SK-N-SH treated with all-trans-retinoic acid at 6 μM for 48 hours (cell line): ENCODE measurements around the gene CBFA2T2.

Experiments
- ATAC-seq: fragments of 200-7000 bp; cut with Tn5 transposase; 3 replicates; pipeline ENCODE4 v1.9.1; 2020; ENCODE audit warnings: mild to moderate bottlenecking, moderate library complexity
- ARNTL ChIP-seq: fragments of 450-650 bp; formaldehyde crosslinking; IDR thresholded peaks from 2 replicates; pipeline ENCODE4 v1.5.0; 2020; ENCODE audit warnings: low read depth, mild to moderate bottlenecking, moderate library complexity, borderline replicate concordance
- BACH2 ChIP-seq: fragments of 250-450 bp; sonication (Bioruptor Pico); IDR thresholded peaks from 2 replicates; pipeline ENCODE4 v1.9.0; 2021; ENCODE audit warnings: mild to moderate bottlenecking, borderline replicate concordance
- ESRRG ChIP-seq: fragments of 250-450 bp; sonication (Bioruptor Pico); IDR thresholded peaks from 2 replicates; pipeline ENCODE4 v1.6.1; 2021; ENCODE audit warnings: mild to moderate bottlenecking
- GLIS3 ChIP-seq: fragments of 250-450 bp; sonication (Bioruptor Pico); IDR thresholded peaks from 2 replicates; pipeline ENCODE4 v1.5.0; 2020; ENCODE audit warnings: mild to moderate bottlenecking, moderate library complexity
- ISL1 ChIP-seq: fragments of 250-450 bp; sonication (Bioruptor Pico); IDR thresholded peaks from 2 replicates; pipeline ENCODE4 v2.1.2; 2022; ENCODE audit warnings: mild to moderate bottlenecking, moderate library complexity
- OSR1 ChIP-seq: fragments of 250-450 bp; sonication (Bioruptor Pico); IDR thresholded peaks from 2 replicates; pipeline ENCODE4 v1.8.0; 2022; ENCODE audit warnings: moderate library complexity, mild to moderate bottlenecking, inconsistent platforms
- PPARA ChIP-seq: fragments of 250-450 bp; sonication (Bioruptor Pico); IDR thresholded peaks from 2 replicates; pipeline ENCODE4 v1.5.0; 2020; ENCODE audit warnings: mild to moderate bottlenecking, borderline replicate concordance
- SNAI2 ChIP-seq: fragments of 250-450 bp; sonication (Bioruptor Pico); IDR thresholded peaks from 2 replicates; pipeline ENCODE4 v1.5.0; 2020; ENCODE audit warnings: mild to moderate bottlenecking, moderate library complexity
- TCF4 ChIP-seq: fragments of 250-450 bp; sonication (Bioruptor Pico); IDR thresholded peaks from 2 replicates; pipeline ENCODE4 v1.8.0; 2021; ENCODE audit warnings: mild to moderate bottlenecking, moderate library complexity, borderline replicate concordance
- TOX ChIP-seq: fragments of 250-450 bp; sonication (Bioruptor Pico); IDR thresholded peaks from 2 replicates; pipeline ENCODE4 v1.8.0; 2021; ENCODE audit warnings: mild to moderate bottlenecking, moderate library complexity, borderline replicate concordance
- ZC3H10 ChIP-seq: fragments of 250-450 bp; sonication (Bioruptor Pico); IDR thresholded peaks from 2 replicates; pipeline ENCODE4 v1.5.1; 2021; ENCODE audit warnings: mild to moderate bottlenecking, moderate library complexity
- ZFP3 ChIP-seq: fragments of 250-450 bp; sonication (Bioruptor Pico); IDR thresholded peaks from 2 replicates; pipeline ENCODE4 v1.5.0; 2020; ENCODE audit warnings: mild to moderate bottlenecking, moderate library complexity
- ZFP30 ChIP-seq: fragments of 450-650 bp; formaldehyde crosslinking; IDR thresholded peaks from 2 replicates; pipeline ENCODE4 v1.5.0; 2022; ENCODE audit warnings: mild to moderate bottlenecking, moderate library complexity
- ZNF565 ChIP-seq: fragments of 450-650 bp; formaldehyde crosslinking; conservative IDR thresholded peaks from 2 replicates; pipeline ENCODE4 v1.5.0; 2020; ENCODE audit warnings: low read depth, mild to moderate bottlenecking, moderate library complexity
- ZNF8 ChIP-seq: fragments of 450-650 bp; formaldehyde crosslinking; IDR thresholded peaks from 2 replicates; pipeline ENCODE4 v1.5.0; 2020; ENCODE audit warnings: mild to moderate bottlenecking, moderate library complexity
- TF ChIP-seq, protein P1 (sequence below): fragments of 250-450 bp; sonication (Bioruptor Pico); IDR thresholded peaks from 2 replicates; pipeline ENCODE4 v1.5.1; 2021; ENCODE audit warnings: mild to moderate bottlenecking, moderate library complexity
- TF ChIP-seq, protein P2 (sequence below): fragments of 250-450 bp; sonication (Bioruptor Pico); IDR thresholded peaks from 2 replicates; pipeline ENCODE4 v1.8.0; 2020; ENCODE audit warnings: mild to moderate bottlenecking, moderate library complexity, borderline replicate concordance
- TF ChIP-seq, protein P3 (sequence below): fragments of 250-450 bp; sonication (Bioruptor Pico); IDR thresholded peaks from 2 replicates; pipeline ENCODE4 v1.5.0; 2020; ENCODE audit warnings: mild to moderate bottlenecking, moderate library complexity
- TF ChIP-seq, protein P4 (sequence below): fragments of 250-450 bp; sonication (Bioruptor Pico); IDR thresholded peaks from 2 replicates; pipeline ENCODE4 v1.5.1; 2020; ENCODE audit warnings: low read depth, mild to moderate bottlenecking, moderate library complexity
- TF ChIP-seq, protein P5 (sequence below): fragments of 250-450 bp; sonication (Bioruptor Pico); IDR thresholded peaks from 2 replicates; pipeline ENCODE4 v1.8.0; 2021; ENCODE audit warnings: low read depth, mild to moderate bottlenecking, moderate library complexity, borderline replicate concordance

CBFA2T2 gene

DNA sequence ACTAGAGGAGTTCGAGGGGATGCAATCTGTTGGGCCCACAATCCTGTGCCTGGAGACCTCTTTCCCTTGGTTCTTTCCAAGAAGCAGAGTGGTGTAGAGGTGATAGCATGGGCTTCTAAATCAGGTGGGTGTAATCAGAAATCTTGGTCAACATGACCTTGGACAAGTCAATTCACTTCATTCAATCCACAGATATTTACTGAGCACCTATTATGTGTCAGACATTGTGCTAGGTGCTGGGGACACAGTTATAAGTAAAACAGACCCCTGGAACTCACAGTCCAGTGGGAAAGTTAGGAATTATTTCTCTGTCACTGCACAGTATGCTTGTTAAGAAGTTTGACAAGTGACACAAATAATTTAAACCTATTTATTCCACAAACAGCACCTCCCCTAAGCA, 199.6 kb downstream of the CBFA2T2 start:
- ATAC-seq = no peak
- TF ChIP-seq, protein P1, sequence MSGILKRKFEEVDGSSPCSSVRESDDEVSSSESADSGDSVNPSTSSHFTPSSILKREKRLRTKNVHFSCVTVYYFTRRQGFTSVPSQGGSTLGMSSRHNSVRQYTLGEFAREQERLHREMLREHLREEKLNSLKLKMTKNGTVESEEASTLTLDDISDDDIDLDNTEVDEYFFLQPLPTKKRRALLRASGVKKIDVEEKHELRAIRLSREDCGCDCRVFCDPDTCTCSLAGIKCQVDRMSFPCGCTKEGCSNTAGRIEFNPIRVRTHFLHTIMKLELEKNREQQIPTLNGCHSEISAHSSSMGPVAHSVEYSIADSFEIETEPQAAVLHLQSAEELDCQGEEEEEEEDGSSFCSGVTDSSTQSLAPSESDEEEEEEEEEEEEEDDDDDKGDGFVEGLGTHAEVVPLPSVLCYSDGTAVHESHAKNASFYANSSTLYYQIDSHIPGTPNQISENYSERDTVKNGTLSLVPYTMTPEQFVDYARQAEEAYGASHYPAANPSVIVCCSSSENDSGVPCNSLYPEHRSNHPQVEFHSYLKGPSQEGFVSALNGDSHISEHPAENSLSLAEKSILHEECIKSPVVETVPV (CRISPR knock-in tag) = no peak
- TF ChIP-seq, protein P2, sequence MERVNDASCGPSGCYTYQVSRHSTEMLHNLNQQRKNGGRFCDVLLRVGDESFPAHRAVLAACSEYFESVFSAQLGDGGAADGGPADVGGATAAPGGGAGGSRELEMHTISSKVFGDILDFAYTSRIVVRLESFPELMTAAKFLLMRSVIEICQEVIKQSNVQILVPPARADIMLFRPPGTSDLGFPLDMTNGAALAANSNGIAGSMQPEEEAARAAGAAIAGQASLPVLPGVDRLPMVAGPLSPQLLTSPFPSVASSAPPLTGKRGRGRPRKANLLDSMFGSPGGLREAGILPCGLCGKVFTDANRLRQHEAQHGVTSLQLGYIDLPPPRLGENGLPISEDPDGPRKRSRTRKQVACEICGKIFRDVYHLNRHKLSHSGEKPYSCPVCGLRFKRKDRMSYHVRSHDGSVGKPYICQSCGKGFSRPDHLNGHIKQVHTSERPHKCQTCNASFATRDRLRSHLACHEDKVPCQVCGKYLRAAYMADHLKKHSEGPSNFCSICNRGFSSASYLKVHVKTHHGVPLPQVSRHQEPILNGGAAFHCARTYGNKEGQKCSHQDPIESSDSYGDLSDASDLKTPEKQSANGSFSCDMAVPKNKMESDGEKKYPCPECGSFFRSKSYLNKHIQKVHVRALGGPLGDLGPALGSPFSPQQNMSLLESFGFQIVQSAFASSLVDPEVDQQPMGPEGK = no peak
- TF ChIP-seq ZFP30 (CRISPR knock-in tag) = no peak
- TF ChIP-seq, protein P3, sequence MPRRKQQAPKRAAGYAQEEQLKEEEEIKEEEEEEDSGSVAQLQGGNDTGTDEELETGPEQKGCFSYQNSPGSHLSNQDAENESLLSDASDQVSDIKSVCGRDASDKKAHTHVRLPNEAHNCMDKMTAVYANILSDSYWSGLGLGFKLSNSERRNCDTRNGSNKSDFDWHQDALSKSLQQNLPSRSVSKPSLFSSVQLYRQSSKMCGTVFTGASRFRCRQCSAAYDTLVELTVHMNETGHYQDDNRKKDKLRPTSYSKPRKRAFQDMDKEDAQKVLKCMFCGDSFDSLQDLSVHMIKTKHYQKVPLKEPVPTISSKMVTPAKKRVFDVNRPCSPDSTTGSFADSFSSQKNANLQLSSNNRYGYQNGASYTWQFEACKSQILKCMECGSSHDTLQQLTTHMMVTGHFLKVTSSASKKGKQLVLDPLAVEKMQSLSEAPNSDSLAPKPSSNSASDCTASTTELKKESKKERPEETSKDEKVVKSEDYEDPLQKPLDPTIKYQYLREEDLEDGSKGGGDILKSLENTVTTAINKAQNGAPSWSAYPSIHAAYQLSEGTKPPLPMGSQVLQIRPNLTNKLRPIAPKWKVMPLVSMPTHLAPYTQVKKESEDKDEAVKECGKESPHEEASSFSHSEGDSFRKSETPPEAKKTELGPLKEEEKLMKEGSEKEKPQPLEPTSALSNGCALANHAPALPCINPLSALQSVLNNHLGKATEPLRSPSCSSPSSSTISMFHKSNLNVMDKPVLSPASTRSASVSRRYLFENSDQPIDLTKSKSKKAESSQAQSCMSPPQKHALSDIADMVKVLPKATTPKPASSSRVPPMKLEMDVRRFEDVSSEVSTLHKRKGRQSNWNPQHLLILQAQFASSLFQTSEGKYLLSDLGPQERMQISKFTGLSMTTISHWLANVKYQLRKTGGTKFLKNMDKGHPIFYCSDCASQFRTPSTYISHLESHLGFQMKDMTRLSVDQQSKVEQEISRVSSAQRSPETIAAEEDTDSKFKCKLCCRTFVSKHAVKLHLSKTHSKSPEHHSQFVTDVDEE (CRISPR knock-in tag) = no peak
- TF ChIP-seq ZNF8 (CRISPR knock-in tag) = no peak
- TF ChIP-seq ZFP3 (CRISPR knock-in tag) = no peak
- TF ChIP-seq TCF4 (CRISPR knock-in tag) = no peak
- TF ChIP-seq SNAI2 (CRISPR knock-in tag) = no peak
- no peak for TF ChIP-seq TOX (CRISPR knock-in tag)
- TF ChIP-seq PPARA (CRISPR knock-in tag) = no peak
- TF ChIP-seq BACH2 (CRISPR knock-in tag) = no peak

DNA sequence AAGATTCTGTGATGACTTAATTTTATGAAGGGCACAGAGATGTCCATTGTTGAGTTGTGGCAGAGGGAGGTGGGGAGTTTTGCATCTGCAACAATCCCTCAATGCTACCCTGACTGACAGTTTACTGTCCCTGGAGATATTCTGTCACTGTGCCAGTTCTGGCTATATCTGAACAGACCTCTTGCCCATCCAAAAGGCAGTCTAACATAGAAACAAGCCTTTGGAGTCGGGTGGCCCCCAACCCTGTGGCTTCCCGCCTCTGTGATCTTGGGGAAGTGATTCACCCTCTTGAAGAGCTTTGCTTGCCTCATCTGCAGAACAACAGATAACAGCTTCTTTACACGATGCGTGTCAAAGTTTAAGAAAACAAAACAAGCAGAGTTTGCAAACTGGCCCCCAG, 200.1 kb downstream of the CBFA2T2 start:
- no peak for ATAC-seq
- TF ChIP-seq GLIS3 (no peak), ZNF8 (CRISPR knock-in tag) (no peak), ESRRG (CRISPR knock-in tag) (no peak), OSR1 (CRISPR knock-in tag) (no peak), ARNTL (CRISPR knock-in tag) (no peak), ZNF565 (CRISPR knock-in tag) (no peak), BACH2 (CRISPR knock-in tag) (no peak), ZFP3 (CRISPR knock-in tag) (no peak), ZC3H10 (no peak), TCF4 (CRISPR knock-in tag) (no peak), PPARA (CRISPR knock-in tag) (no peak), ISL1 (CRISPR knock-in tag) (no peak)
- TF ChIP-seq, protein P2 = no peak
- TF ChIP-seq, protein P1 (CRISPR knock-in tag) = no peak
- TF ChIP-seq, protein P4, sequence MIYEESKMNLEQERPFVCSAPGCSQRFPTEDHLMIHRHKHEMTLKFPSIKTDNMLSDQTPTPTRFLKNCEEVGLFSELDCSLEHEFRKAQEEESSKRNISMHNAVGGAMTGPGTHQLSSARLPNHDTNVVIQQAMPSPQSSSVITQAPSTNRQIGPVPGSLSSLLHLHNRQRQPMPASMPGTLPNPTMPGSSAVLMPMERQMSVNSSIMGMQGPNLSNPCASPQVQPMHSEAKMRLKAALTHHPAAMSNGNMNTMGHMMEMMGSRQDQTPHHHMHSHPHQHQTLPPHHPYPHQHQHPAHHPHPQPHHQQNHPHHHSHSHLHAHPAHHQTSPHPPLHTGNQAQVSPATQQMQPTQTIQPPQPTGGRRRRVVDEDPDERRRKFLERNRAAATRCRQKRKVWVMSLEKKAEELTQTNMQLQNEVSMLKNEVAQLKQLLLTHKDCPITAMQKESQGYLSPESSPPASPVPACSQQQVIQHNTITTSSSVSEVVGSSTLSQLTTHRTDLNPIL = no peak
- TF ChIP-seq, protein P5, sequence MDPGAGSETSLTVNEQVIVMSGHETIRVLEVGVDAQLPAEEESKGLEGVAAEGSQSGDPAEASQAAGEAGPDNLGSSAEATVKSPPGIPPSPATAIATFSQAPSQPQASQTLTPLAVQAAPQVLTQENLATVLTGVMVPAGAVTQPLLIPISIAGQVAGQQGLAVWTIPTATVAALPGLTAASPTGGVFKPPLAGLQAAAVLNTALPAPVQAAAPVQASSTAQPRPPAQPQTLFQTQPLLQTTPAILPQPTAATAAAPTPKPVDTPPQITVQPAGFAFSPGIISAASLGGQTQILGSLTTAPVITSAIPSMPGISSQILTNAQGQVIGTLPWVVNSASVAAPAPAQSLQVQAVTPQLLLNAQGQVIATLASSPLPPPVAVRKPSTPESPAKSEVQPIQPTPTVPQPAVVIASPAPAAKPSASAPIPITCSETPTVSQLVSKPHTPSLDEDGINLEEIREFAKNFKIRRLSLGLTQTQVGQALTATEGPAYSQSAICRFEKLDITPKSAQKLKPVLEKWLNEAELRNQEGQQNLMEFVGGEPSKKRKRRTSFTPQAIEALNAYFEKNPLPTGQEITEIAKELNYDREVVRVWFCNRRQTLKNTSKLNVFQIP (CRISPR knock-in tag) = no peak
